Smooth muscle cell (in vitro differentiated cells): ENCODE results near the gene SGCD. TPM values are rescaled to one million over a fixed set of nuclear protein-coding genes. Genes with fewer than 3 reads are reported as not detected.

Source experiments
- DNase-seq: peaks from one replicate; lab custom pipeline; 2025; ENCODE audit not compliant: unreplicated experiment; lab: John Stamatoyannopoulos, UW
- H2AFZ ChIP-seq: fragments of 200-600 bp; sonication (generic); 2 replicates; pipeline ENCODE4 v1.6.0; 2016; ENCODE audit warnings: antibody characterized with exemption, low read depth, mild to moderate bottlenecking
- H3F3A ChIP-seq: fragments of 200-600 bp; sonication (generic); 2 replicates; pipeline ENCODE4 v1.6.0; 2017; ENCODE audit warnings: antibody characterized with exemption, low read depth
- H3K27ac ChIP-seq: fragments of 200-600 bp; sonication (generic); 2 replicates; pipeline ENCODE4 v1.5.1; 2016; ENCODE audit warnings: low read depth, mild to moderate bottlenecking
- H3K27me3 ChIP-seq: fragments of 200-600 bp; sonication (generic); 2 replicates; pipeline ENCODE4 v1.6.1; 2016; ENCODE audit warnings: low read depth, mild to moderate bottlenecking
- H3K36me3 ChIP-seq: fragments of 200-600 bp; sonication (generic); 2 replicates; pipeline ENCODE4 v1.5.1; 2016; ENCODE audit warnings: low read depth
- H3K4me1 ChIP-seq: fragments of 200-600 bp; sonication (generic); 2 replicates; pipeline ENCODE4 v1.5.1; 2016; ENCODE audit warnings: low read depth
- H3K4me2 ChIP-seq: fragments of 200-600 bp; sonication (generic); 2 replicates; pipeline ENCODE4 v1.6.0; 2016; ENCODE audit warnings: mild to moderate bottlenecking
- H3K4me3 ChIP-seq: fragments of 200-600 bp; sonication (generic); 2 replicates; pipeline ENCODE4 v1.5.1; 2016; ENCODE audit warnings: mild to moderate bottlenecking
- H3K79me2 ChIP-seq: fragments of 200-600 bp; sonication (generic); 2 replicates; pipeline ENCODE4 v1.6.0; 2016; ENCODE audit warnings: low read depth, mild to moderate bottlenecking
- H3K9ac ChIP-seq: fragments of 200-600 bp; sonication (generic); 2 replicates; pipeline ENCODE4 v1.6.0; 2016; ENCODE audit warnings: low read depth
- H3K9me3 ChIP-seq: fragments of 200-600 bp; sonication (generic); replicated peaks from 2 replicates; pipeline ENCODE4 v1.5.1; 2016; ENCODE audit warnings: low read depth
- H4K20me1 ChIP-seq: fragments of 200-600 bp; sonication (generic); 2 replicates; pipeline ENCODE4 v1.6.0; 2016; ENCODE audit warnings: low read depth
- WGBS: methylation state at CpG from one replicate; pipeline ENCODE4 v1.1.7; 2016; ENCODE audit warnings: low lambda C conversion rate; 5-methylcytosine and 5-hydroxymethylcytosine counted together
- polyA plus RNA-seq: library from polyadenylated mRNA; unstranded; fragments of >200 nt; fragmentation: Nextera tagmentation; extraction: Ambion mirVana; gene quantifications from 2 replicates; pipeline ENCODE4 v1.2.1, GENCODE V29; 2016
- total RNA-seq: library from RNA; depleted of rRNA; stranded (reverse); fragments of >200 nt; gene quantifications from 2 replicates; pipeline ENCODE4 v1.2.3, GENCODE V29; 2014
- TF ChIP-seq, protein P1 (sequence below): fragments of 200-600 bp; sonication (generic); IDR thresholded peaks from 2 replicates; pipeline ENCODE4 v1.5.1; 2017; ENCODE audit warnings: borderline replicate concordance, mild to moderate bottlenecking, antibody characterized with exemption; ENCODE audit not compliant: insufficient read depth, poor library complexity, severe bottlenecking

SGCD gene
- total and polyA plus RNA-seq, 2 experiments from 2014 or later, result 1.6 to 3.5 TPM

DNA sequence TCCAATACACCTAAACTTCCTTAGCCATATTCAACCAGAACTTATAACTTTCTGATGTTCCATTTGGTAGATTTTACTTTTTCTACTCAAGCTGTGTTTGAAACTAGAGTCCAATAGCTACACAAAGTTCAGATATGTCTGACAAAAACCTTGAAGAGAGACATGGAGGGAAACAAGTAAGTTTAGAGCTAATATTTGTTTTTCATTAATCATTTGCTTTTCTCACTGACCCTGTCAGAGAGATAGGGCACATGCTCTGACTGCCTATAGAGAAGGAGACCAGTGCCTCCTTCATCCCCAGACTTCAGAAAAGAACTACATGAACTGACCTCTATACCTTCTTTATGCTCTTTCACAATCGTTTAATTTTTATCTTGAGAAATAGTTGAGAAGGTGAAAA is 366.1 kb downstream of the SGCD start:
- Histone ChIP-seq H3K4me2 (no peak overlapping the region), H3K27me3 (peaks cover 3% of the 10 kb centered on the region), H3K4me3 (no peak overlapping the region), H3K9me3 (no peaks in the 10 kb centered on the region), H4K20me1 (no peaks in the 10 kb centered on the region), H3K36me3 (no peaks in the 10 kb centered on the region), H2AFZ (no peak overlapping the region), H3K9ac (no peak overlapping the region), H3K4me1 (no peaks in the 10 kb centered on the region), H3F3A (no peaks in the 10 kb centered on the region), H3K27ac (no peak overlapping the region), H3K79me2 (no peaks in the 10 kb centered on the region)
- WGBS, result 95% methylated on average over 1 of the region's 1 CpG
- DNase-seq, result no peak
- TF ChIP-seq, protein P1, sequence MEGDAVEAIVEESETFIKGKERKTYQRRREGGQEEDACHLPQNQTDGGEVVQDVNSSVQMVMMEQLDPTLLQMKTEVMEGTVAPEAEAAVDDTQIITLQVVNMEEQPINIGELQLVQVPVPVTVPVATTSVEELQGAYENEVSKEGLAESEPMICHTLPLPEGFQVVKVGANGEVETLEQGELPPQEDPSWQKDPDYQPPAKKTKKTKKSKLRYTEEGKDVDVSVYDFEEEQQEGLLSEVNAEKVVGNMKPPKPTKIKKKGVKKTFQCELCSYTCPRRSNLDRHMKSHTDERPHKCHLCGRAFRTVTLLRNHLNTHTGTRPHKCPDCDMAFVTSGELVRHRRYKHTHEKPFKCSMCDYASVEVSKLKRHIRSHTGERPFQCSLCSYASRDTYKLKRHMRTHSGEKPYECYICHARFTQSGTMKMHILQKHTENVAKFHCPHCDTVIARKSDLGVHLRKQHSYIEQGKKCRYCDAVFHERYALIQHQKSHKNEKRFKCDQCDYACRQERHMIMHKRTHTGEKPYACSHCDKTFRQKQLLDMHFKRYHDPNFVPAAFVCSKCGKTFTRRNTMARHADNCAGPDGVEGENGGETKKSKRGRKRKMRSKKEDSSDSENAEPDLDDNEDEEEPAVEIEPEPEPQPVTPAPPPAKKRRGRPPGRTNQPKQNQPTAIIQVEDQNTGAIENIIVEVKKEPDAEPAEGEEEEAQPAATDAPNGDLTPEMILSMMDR, result no peak

DNA sequence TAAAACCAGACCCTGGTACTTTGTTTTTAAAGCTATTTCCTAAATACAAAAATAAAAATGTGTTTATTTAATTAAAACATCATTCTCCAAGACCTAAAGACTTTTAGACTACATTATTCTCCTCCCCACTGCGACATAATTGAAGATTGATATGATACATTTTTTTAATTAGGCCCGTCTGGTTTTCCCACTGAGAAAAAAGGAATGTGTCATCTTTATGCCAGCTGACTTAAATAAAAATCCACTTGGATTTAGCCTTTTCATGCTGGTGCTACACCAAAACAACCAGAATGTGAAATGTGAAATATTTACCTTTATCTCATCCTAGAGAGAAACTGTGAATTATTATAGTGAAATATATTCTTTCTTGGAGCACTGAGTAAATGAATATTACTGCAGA is 367.6 kb downstream of the SGCD start:
- WGBS, result 86% methylated on average over 2 of the region's 2 CpGs
- no peak overlapping the region for H3K4me2 ChIP-seq
- H3K9ac ChIP-seq, result no peak overlapping the region
- no peaks in the 10 kb centered on the region for H4K20me1 ChIP-seq
- no peaks in the 10 kb centered on the region for H3K36me3 ChIP-seq
- H3K27me3 ChIP-seq, result no peaks in the 10 kb centered on the region
- H2AFZ ChIP-seq, result no peak overlapping the region
- TF ChIP-seq, protein P1, result no peak
- H3K4me3 ChIP-seq, result no peak overlapping the region
- H3K27ac ChIP-seq, result no peak overlapping the region
- no peaks in the 10 kb centered on the region for H3F3A ChIP-seq
- no peaks in the 10 kb centered on the region for H3K4me1 ChIP-seq
- no peaks in the 10 kb centered on the region for H3K79me2 ChIP-seq
- DNase-seq, result no peak
- H3K9me3 ChIP-seq, result no peaks in the 10 kb centered on the region

DNA sequence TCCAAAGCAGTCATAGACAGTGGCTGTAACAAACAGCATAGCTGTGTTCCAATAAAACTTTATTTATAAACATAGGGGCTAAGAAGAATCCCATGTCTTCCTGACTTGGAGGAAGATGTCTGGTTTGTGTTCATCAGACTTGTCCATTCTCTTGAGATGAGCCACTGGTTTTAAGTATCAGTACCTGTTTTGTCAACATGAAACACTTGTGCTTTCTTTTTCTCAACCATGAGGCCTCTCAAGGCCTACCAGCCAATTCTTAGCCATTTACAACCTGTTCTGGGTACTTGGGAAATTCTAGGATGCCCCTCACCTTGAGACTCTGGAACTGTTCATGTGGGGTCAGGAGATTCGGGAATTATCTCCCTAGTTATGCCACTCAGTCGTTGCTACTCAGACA is 368.8 kb downstream of the SGCD start:
- no peaks in the 10 kb centered on the region for H3K9me3 ChIP-seq
- H3K4me1 ChIP-seq, result no peaks in the 10 kb centered on the region
- no peaks in the 10 kb centered on the region for H3K79me2 ChIP-seq
- 91% methylated on average over 2 of the region's 2 CpGs for WGBS
- no peaks in the 10 kb centered on the region for H4K20me1 ChIP-seq
- no peak overlapping the region for H2AFZ ChIP-seq
- H3K9ac ChIP-seq, result no peak overlapping the region
- no peaks in the 10 kb centered on the region for H3F3A ChIP-seq
- no peak overlapping the region for H3K27ac ChIP-seq
- no peaks in the 10 kb centered on the region for H3K27me3 ChIP-seq
- no peak overlapping the region for H3K4me2 ChIP-seq
- no peaks in the 10 kb centered on the region for H3K36me3 ChIP-seq
- no peak overlapping the region for H3K4me3 ChIP-seq
- no peak for DNase-seq
- TF ChIP-seq, protein P1, result no peak

DNA sequence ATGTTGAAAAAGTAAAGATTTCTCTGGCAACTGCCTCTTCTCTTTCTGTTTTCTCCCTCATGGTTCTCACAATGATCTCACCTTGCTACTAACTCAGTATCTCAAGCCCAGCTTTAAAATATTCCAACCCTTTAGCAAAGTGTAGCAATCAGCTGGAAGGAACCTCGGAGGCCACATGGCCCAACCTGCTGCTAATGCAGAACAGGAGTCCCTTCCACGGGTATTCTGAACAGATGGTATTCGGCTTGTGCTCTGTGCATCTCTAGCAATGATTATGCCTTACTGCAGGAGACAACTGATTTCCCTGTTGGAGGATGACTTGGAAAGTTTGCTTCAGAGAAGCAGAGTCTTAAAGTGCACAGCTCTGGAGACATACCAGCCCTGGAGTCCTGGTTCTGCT is 371.4 kb downstream of the SGCD start:
- H3K9ac ChIP-seq, result no peak overlapping the region
- no peaks in the 10 kb centered on the region for H3K4me1 ChIP-seq
- H3K27me3 ChIP-seq, result no peaks in the 10 kb centered on the region
- no peaks in the 10 kb centered on the region for H3K79me2 ChIP-seq
- no peaks in the 10 kb centered on the region for H3K9me3 ChIP-seq
- no peak overlapping the region for H3K27ac ChIP-seq
- no peaks in the 10 kb centered on the region for H3F3A ChIP-seq
- H3K36me3 ChIP-seq, result no peaks in the 10 kb centered on the region
- 65% methylated on average over 3 of the region's 3 CpGs for WGBS
- H2AFZ ChIP-seq, result no peak overlapping the region
- TF ChIP-seq, protein P1, result no peak
- H4K20me1 ChIP-seq, result no peaks in the 10 kb centered on the region
- H3K4me3 ChIP-seq, result no peak overlapping the region
- no peak overlapping the region for H3K4me2 ChIP-seq
- DNase-seq, result no peak
